Trophoblast cell (in vitro differentiated cells and primary cell): ENCODE results near the gene HMGCR.

Source experiments
- DNase-seq, 2 donors: peaks; one replicate each; pipeline ENCODE4 v3.0.0-alpha.2; 2016
- H2AFZ ChIP-seq: 2 replicates; pipeline ENCODE4 v1.6.1; 2013; ENCODE audit warnings: low read length, moderate library complexity, mild to moderate bottlenecking; ENCODE audit not compliant: insufficient read depth, poor library complexity
- H2AK5ac ChIP-seq: 2 replicates; pipeline ENCODE4 v1.6.1; 2013; ENCODE audit warnings: mild to moderate bottlenecking, low read length
- H2BK120ac ChIP-seq: 2 replicates; pipeline ENCODE4 v1.6.1; 2013; ENCODE audit warnings: low read length, mild to moderate bottlenecking, moderate library complexity; ENCODE audit not compliant: insufficient read depth, poor library complexity
- H2BK12ac ChIP-seq: 2 replicates; pipeline ENCODE4 v1.6.1; 2013; ENCODE audit warnings: mild to moderate bottlenecking, low read length, moderate library complexity
- H2BK5ac ChIP-seq: 2 replicates; pipeline ENCODE4 v1.6.1; 2013; ENCODE audit warnings: low read length, low read depth, moderate library complexity, mild to moderate bottlenecking; ENCODE audit not compliant: poor library complexity
- H3K14ac ChIP-seq: 2 replicates; pipeline ENCODE4 v1.6.1; 2013; ENCODE audit warnings: mild to moderate bottlenecking, low read length
- H3K18ac ChIP-seq: 2 replicates; pipeline ENCODE4 v1.6.1; 2013; ENCODE audit warnings: mild to moderate bottlenecking, low read length
- H3K23ac ChIP-seq: 2 replicates; pipeline ENCODE4 v1.6.1; 2013; ENCODE audit warnings: low read length
- H3K27ac ChIP-seq: 2 replicates; pipeline ENCODE4 v1.5.1; 2013; ENCODE audit warnings: low read depth, mild to moderate bottlenecking, inconsistent platforms, low read length, moderate library complexity
- H3K27me3 ChIP-seq: 2 replicates; pipeline ENCODE4 v1.6.1; 2013; ENCODE audit warnings: inconsistent platforms, mild to moderate bottlenecking, low read length, moderate library complexity; ENCODE audit not compliant: insufficient read depth
- H3K36me3 ChIP-seq, 2 experiments: 1 replicate in 1 of 2; 2 replicates in 1 of 2; pipeline ENCODE4 v1.6.1; 2013; ENCODE audit warnings: low read length in 2 of 2, mild to moderate bottlenecking in 2 of 2, moderate library complexity in 1 of 2; ENCODE audit not compliant: insufficient read depth in 2 of 2, control insufficient read depth in 1 of 2
- H3K4ac ChIP-seq: 2 replicates; pipeline ENCODE4 v1.6.1; 2013; ENCODE audit warnings: low read depth, mild to moderate bottlenecking, low read length, moderate library complexity
- H3K4me1 ChIP-seq, 2 experiments: 1 replicate in 1 of 2; 2 replicates in 1 of 2; pipeline ENCODE4 v1.6.1; 2013; ENCODE audit warnings: low read length in 2 of 2, mild to moderate bottlenecking in 2 of 2, moderate library complexity in 1 of 2; ENCODE audit not compliant: insufficient read depth in 2 of 2, control insufficient read depth in 1 of 2
- H3K4me2 ChIP-seq: 2 replicates; pipeline ENCODE4 v1.6.1; 2013; ENCODE audit warnings: inconsistent platforms, mild to moderate bottlenecking, low read length, moderate library complexity
- H3K4me3 ChIP-seq: 2 replicates; pipeline ENCODE4 v1.5.1; 2013; ENCODE audit warnings: mild to moderate bottlenecking, low read depth, low read length, inconsistent platforms
- H3K79me1 ChIP-seq: one replicate; pipeline ENCODE4 v1.6.1; 2013; ENCODE audit warnings: low read length
- H3K79me2 ChIP-seq: 2 replicates; pipeline ENCODE4 v1.6.1; 2013; ENCODE audit warnings: low read length, mild to moderate bottlenecking; ENCODE audit not compliant: control insufficient read depth, insufficient read depth, poor library complexity
- H3K9ac ChIP-seq: 2 replicates; pipeline ENCODE4 v1.6.1; 2013; ENCODE audit warnings: mild to moderate bottlenecking, low read length
- H3K9me3 ChIP-seq: 2 replicates; pipeline ENCODE4 v1.6.1; 2013; ENCODE audit warnings: low read depth, mild to moderate bottlenecking, control low read depth, inconsistent platforms, low read length; ENCODE audit not compliant: insufficient read depth
- H4K12ac ChIP-seq: 2 replicates; pipeline ENCODE4 v1.6.1; 2013; ENCODE audit warnings: low read depth, mild to moderate bottlenecking, low read length, moderate library complexity
- H4K8ac ChIP-seq: 2 replicates; pipeline ENCODE4 v1.6.1; 2013; ENCODE audit warnings: low read depth, mild to moderate bottlenecking, low read length, moderate library complexity
- H4K91ac ChIP-seq: one replicate; pipeline ENCODE4 v1.6.1; 2013; ENCODE audit warnings: low read depth, mild to moderate bottlenecking, low read length, moderate library complexity
- WGBS: extraction: QIAGEN DNeasy Blood & Tissue Kit; methylation state at CpG from one replicate; pipeline ENCODE4 v1.1.7; 2013; ENCODE audit warnings: missing lambda C conversion rate; ENCODE audit not compliant: insufficient read length, insufficient coverage; ENCODE audit errors: extremely low coverage; 5-methylcytosine and 5-hydroxymethylcytosine counted together

HMGCR gene

GRCh38 chr5:75363111-75363510, 26.1 kb downstream of the HMGCR start:
- Histone ChIP-seq H3K4me1 (no peaks in the 10 kb centered on the region), H3K4me2 (no peak overlapping the region), H3K14ac (no peak overlapping the region), H3K4ac (no peak overlapping the region), H2BK5ac (no peak overlapping the region), H3K23ac (no peak overlapping the region), H2AK5ac (no peak overlapping the region), H4K8ac (no peak overlapping the region), H3K79me2 (no peaks in the 10 kb centered on the region), H3K18ac (no peak overlapping the region), H3K79me1 (no peaks in the 10 kb centered on the region), H2BK12ac (no peak overlapping the region), H3K36me3 (peaks cover 14 to 34% of the 10 kb centered on the region in 2 experiments), H3K9me3 (no peaks in the 10 kb centered on the region), H3K9ac (no peak overlapping the region), H2AFZ (no peak overlapping the region), H2BK120ac (no peak overlapping the region), H4K12ac (no peak overlapping the region), H3K27me3 (no peaks in the 10 kb centered on the region), H3K4me3 (no peak overlapping the region), H4K91ac (no peak overlapping the region), H3K27ac (no peak overlapping the region)
- DNase-seq: peak; percentile 27 to 42
- whole genome bisulfite sequencing: no CpG with 5 or more reads among the region's 5 CpGs

- Histone ChIP-seq H3K23ac (no peak overlapping the region), H3K4me1 (no peaks in the 10 kb centered on the region), H4K8ac (no peak overlapping the region), H2AK5ac (no peak overlapping the region), H2AFZ (no peak overlapping the region), H3K79me1 (no peaks in the 10 kb centered on the region), H2BK120ac (no peak overlapping the region), H2BK5ac (no peak overlapping the region), H3K18ac (no peak overlapping the region), H4K12ac (no peak overlapping the region), H3K4me3 (no peak overlapping the region), H3K79me2 (no peaks in the 10 kb centered on the region), H2BK12ac (no peak overlapping the region), H3K27me3 (no peaks in the 10 kb centered on the region), H3K4me2 (no peak overlapping the region), H3K4ac (no peak overlapping the region), H3K9me3 (no peaks in the 10 kb centered on the region), H3K36me3 (peaks cover 14 to 32% of the 10 kb centered on the region in 2 experiments), H3K9ac (no peak overlapping the region), H3K27ac (no peak overlapping the region), H4K91ac (no peak overlapping the region), H3K14ac (no peak overlapping the region)
- WGBS: no CpG with 5 or more reads among the region's 8 CpGs
- DNase-seq: no peak
These were observed 26.9 kb downstream of the HMGCR start for GRCh38 chr5:75363726-75364495.

- no peak for DNase-seq
- H4K12ac ChIP-seq: no peak overlapping the region
- H3K4ac ChIP-seq: no peak overlapping the region
- no peaks in the 10 kb centered on the region for H3K4me1 ChIP-seq
- H3K4me2 ChIP-seq: no peak overlapping the region
- H3K79me1 ChIP-seq: no peaks in the 10 kb centered on the region
- H3K23ac ChIP-seq: no peak overlapping the region
- no peak overlapping the region for H3K9ac ChIP-seq
- H3K4me3 ChIP-seq: no peak overlapping the region
- H4K91ac ChIP-seq: no peak overlapping the region
- H2BK5ac ChIP-seq: no peak overlapping the region
- no peak overlapping the region for H2BK120ac ChIP-seq
- no peaks in the 10 kb centered on the region for H3K9me3 ChIP-seq
- no CpG with 5 or more reads among the region's 7 CpGs for WGBS
- no peak overlapping the region for H2BK12ac ChIP-seq
- no peak overlapping the region for H3K27ac ChIP-seq
- H4K8ac ChIP-seq: no peak overlapping the region
- no peak overlapping the region for H2AK5ac ChIP-seq
- no peak overlapping the region for H3K18ac ChIP-seq
- peaks cover 11 to 24% of the 10 kb centered on the region in 2 experiments for H3K36me3 ChIP-seq
- H3K14ac ChIP-seq: no peak overlapping the region
- no peaks in the 10 kb centered on the region for H3K27me3 ChIP-seq
- H3K79me2 ChIP-seq: no peaks in the 10 kb centered on the region
- H2AFZ ChIP-seq: no peak overlapping the region
These were observed 27.7 kb downstream of the HMGCR start for GRCh38 chr5:75364571-75365280.

- H3K79me2 ChIP-seq: no peaks in the 10 kb centered on the region
- H4K12ac ChIP-seq: no peak overlapping the region
- H3K9ac ChIP-seq: no peak overlapping the region
- no peaks in the 10 kb centered on the region for H3K9me3 ChIP-seq
- H2BK5ac ChIP-seq: no peak overlapping the region
- H3K4ac ChIP-seq: no peak overlapping the region
- H4K91ac ChIP-seq: no peak overlapping the region
- no peaks in the 10 kb centered on the region for H3K4me1 ChIP-seq
- H3K4me2 ChIP-seq: no peak overlapping the region
- H3K23ac ChIP-seq: no peak overlapping the region
- no peak for DNase-seq
- no peak overlapping the region for H2BK12ac ChIP-seq
- no peaks in the 10 kb centered on the region for H3K79me1 ChIP-seq
- WGBS: no CpG with 5 or more reads among the region's 1 CpG
- H3K27ac ChIP-seq: no peak overlapping the region
- peaks cover 9 to 17% of the 10 kb centered on the region in 2 experiments for H3K36me3 ChIP-seq
- H2BK120ac ChIP-seq: no peak overlapping the region
- no peak overlapping the region for H3K14ac ChIP-seq
- H3K18ac ChIP-seq: no peak overlapping the region
- H3K4me3 ChIP-seq: no peak overlapping the region
- no peak overlapping the region for H4K8ac ChIP-seq
- no peaks in the 10 kb centered on the region for H3K27me3 ChIP-seq
- H2AK5ac ChIP-seq: no peak overlapping the region
- H2AFZ ChIP-seq: no peak overlapping the region
These were observed 28.7 kb downstream of the HMGCR start for GRCh38 chr5:75365740-75366139.
